GM12873 (cell line): ENCODE results near the gene BCL2.

Experiments used
- CTCF ChIP-seq: IDR thresholded peaks from 2 replicates; pipeline ENCODE4 v1.5.1; 2012; ENCODE audit warnings: low read depth, mild to moderate bottlenecking, moderate library complexity, low read length, control low read depth; ENCODE audit not compliant: insufficient read depth; ENCODE audit errors: missing control alignments

Gene BCL2

GRCh38 chr18:63168287-63168686, 151.3 kb downstream of the BCL2 start:
- no peak for TF ChIP-seq CTCF

- TF ChIP-seq CTCF = no peak
Measured at GRCh38 chr18:63166142-63166541, 153.4 kb downstream of the BCL2 start.

GRCh38 chr18:63164396-63164795, 155.2 kb downstream of the BCL2 start:
- no peak for TF ChIP-seq CTCF

DNA sequence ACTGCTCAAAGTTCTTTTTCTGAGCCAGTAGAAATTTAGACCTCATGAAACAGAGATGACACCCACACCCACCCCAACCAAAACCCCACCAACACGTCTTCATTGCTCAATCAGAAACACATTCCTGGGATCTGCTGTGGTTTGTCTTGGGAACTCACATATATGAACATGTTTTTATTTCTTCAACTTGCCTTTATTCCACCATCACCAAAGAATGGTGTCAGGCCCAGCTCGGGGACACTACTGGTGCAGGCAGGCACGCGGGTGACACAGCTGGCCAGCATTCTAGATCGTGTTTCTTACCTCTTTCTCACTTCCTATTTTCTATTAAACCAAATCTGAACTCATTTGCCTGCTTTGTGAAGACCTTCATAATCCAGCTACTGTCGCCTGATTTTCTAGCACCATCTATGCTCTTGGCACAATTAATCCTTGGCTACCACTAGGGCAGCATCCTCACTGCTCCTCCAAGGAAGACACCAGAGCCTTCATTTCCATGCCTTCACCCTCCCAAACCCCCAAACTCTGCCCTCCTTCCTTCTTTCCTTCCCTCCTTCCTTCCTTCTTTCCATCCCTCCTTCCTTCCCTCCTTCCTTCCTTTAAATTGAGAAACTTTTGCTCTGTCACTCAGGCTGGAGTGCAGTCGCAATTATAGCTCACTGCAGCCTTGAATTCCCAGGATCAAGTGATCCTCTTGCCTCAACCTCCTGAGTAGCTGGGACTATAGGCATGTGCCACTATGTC, 157.1 kb downstream of the BCL2 start:
- no peak for TF ChIP-seq CTCF

- no peak for TF ChIP-seq CTCF
Measured at GRCh38 chr18:63161761-63162195, 157.8 kb downstream of the BCL2 start.

DNA sequence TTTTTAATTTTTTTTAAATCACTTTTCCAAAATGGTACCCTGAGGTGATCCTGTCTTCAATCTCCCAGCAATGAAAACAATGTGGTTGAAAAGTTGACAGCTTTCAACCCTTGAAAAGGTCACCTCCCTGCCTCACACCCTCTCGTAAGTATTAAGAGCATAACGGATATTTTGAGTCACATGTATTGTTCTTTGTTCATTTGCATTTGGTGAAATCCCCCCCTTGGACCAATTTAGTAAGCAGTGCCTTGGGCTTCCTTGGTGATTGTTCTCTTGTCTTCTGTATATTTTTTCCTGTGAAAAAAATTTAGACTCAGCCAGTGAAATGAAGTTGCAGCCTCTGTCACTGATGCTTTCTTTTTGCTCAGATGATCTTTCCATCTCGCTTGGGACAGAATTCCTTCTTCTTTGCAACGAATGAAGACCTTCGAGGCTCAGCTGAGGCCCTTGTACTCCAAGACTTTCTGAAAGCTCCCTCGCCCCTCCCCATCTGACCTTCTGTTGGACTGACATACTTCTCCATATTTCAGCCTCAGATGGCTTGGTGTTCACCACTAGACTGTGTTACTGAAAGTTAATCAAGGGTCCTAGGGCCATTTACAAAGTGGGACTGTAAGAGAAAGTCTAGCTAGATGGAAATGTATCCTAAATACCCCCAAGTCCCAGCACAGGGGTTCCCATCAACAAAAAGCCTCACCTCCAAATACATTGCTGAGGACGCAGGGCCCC, 158.4 kb downstream of the BCL2 start:
- no peak for TF ChIP-seq CTCF

DNA sequence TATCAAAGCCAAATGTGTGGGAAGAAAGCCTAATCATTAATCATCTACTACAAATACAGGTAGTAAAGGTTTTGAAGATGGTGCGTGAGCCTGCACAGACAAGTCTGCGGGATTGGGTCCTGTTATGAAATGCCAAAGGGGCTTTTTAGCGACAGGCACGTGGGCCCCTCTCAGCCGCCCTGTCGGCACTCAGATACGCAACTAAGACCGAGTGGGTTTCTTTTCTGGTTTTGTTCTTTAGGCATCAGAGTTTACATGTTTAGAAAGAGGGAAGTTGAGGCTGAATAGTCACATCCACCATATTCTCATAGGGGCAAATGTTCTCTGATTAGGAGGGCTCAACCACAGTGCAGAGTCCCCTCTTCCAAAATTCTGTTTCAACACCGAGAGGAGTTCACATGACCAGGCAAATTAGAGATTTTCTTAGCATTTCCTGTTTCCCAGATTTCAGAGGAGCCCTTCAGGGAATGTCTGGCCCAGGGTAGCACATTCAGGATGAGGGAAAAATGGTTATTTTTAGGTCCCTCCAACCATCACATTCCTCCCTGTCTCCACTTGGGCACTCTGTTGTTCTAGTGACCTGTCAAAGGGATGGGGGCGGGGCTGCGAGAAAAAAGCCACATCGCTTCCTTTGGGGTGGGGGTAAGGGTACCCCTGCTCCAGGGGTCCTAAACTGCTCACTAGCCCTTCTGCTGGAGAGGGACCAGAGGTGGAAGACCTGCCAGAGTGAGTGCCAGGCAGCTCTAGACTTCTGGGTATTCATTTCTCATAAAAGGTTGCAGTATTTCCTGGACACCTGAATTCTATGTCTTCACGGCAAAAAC, 159.2 kb downstream of the BCL2 start:
- TF ChIP-seq CTCF = no peak
